PFSK-1 (cell line): ENCODE results near the gene SYNDIG1.

ENCODE experiments used
- FOXP2 ChIP-seq: optimal IDR thresholded peaks from 2 replicates; pipeline ENCODE3; 2011; ENCODE audit warnings: borderline replicate concordance, control low read depth, inconsistent platforms; ENCODE audit not compliant: insufficient read depth; ENCODE audit errors: extremely low read length, extremely low read depth
- POLR2AphosphoS5 ChIP-seq: IDR thresholded peaks from 2 replicates; pipeline ENCODE4 v1.6.1; 2012; ENCODE audit warnings: low read depth, mild to moderate bottlenecking, control low read depth, low read length, moderate library complexity
- SIN3A ChIP-seq: IDR thresholded peaks from 2 replicates; pipeline ENCODE4 v1.6.1; 2012; ENCODE audit warnings: mild to moderate bottlenecking, low read length, moderate library complexity, borderline replicate concordance; ENCODE audit not compliant: insufficient read depth
- TAF1 ChIP-seq: IDR thresholded peaks from 2 replicates; pipeline ENCODE4 v1.6.1; 2012; ENCODE audit warnings: low read length, control low read depth, borderline replicate concordance; ENCODE audit not compliant: insufficient read depth
- TF ChIP-seq, protein P1 (sequence below), 2 experiments: IDR thresholded peaks; 2 replicates each; pipeline versions ENCODE4 v1.6.1 to v1.8.0; 2011 to 2012; ENCODE audit warnings: low read depth in 2 of 2, low read length in 2 of 2, control low read depth in 1 of 2, inconsistent platforms in 1 of 2, mild to moderate bottlenecking in 1 of 2, moderate library complexity in 1 of 2; ENCODE audit not compliant: insufficient read depth in 1 of 2

GRCh38 chr20:24588047-24588635 lies 118.7 kb downstream of the SYNDIG1 start:
- TF ChIP-seq TAF1 (no peak), POLR2AphosphoS5 (no peak), FOXP2 (no peak), SIN3A (no peak)
- TF ChIP-seq, protein P1, sequence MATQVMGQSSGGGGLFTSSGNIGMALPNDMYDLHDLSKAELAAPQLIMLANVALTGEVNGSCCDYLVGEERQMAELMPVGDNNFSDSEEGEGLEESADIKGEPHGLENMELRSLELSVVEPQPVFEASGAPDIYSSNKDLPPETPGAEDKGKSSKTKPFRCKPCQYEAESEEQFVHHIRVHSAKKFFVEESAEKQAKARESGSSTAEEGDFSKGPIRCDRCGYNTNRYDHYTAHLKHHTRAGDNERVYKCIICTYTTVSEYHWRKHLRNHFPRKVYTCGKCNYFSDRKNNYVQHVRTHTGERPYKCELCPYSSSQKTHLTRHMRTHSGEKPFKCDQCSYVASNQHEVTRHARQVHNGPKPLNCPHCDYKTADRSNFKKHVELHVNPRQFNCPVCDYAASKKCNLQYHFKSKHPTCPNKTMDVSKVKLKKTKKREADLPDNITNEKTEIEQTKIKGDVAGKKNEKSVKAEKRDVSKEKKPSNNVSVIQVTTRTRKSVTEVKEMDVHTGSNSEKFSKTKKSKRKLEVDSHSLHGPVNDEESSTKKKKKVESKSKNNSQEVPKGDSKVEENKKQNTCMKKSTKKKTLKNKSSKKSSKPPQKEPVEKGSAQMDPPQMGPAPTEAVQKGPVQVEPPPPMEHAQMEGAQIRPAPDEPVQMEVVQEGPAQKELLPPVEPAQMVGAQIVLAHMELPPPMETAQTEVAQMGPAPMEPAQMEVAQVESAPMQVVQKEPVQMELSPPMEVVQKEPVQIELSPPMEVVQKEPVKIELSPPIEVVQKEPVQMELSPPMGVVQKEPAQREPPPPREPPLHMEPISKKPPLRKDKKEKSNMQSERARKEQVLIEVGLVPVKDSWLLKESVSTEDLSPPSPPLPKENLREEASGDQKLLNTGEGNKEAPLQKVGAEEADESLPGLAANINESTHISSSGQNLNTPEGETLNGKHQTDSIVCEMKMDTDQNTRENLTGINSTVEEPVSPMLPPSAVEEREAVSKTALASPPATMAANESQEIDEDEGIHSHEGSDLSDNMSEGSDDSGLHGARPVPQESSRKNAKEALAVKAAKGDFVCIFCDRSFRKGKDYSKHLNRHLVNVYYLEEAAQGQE (IDR thresholded peaks at IDR 0.05; ENCODE audit: insufficient read depth in 1 of 2, low read depth in 2 of 2, low read length in 2 of 2), result no peak
